KMS-11 (cell line): ENCODE results near the gene EBLN2.

Source experiments
- H2AFZ ChIP-seq: fragments of 200-600 bp; sonication (generic); 2 replicates; pipeline ENCODE4 v1.6.1; 2016; ENCODE audit warnings: antibody characterized with exemption, mixed run types, low read depth
- H3K27ac ChIP-seq: fragments of 200-600 bp; sonication (generic); 2 replicates; pipeline ENCODE4 v1.6.1; 2016; ENCODE audit warnings: mild to moderate bottlenecking, mixed run types
- H3K27me3 ChIP-seq: fragments of 200-600 bp; sonication (generic); 2 replicates; pipeline ENCODE4 v1.6.1; 2017; ENCODE audit warnings: mild to moderate bottlenecking, low read depth, mixed run types, moderate library complexity; ENCODE audit not compliant: insufficient read depth
- H3K36me3 ChIP-seq: fragments of 200-600 bp; sonication (generic); 2 replicates; pipeline ENCODE4 v1.6.1; 2017; ENCODE audit warnings: mild to moderate bottlenecking, mixed run types; ENCODE audit not compliant: insufficient read depth
- H3K4me1 ChIP-seq: fragments of 200-600 bp; sonication (generic); 2 replicates; pipeline ENCODE4 v1.6.1; 2016; ENCODE audit warnings: mild to moderate bottlenecking, low read depth, mixed run types; ENCODE audit not compliant: poor library complexity, severe bottlenecking
- H3K4me2 ChIP-seq: fragments of 200-600 bp; sonication (generic); 2 replicates; pipeline ENCODE4 v1.7.0; 2016; ENCODE audit warnings: mild to moderate bottlenecking, mixed run types
- H3K4me3 ChIP-seq: fragments of 200-600 bp; sonication (generic); IDR thresholded peaks from 2 replicates; pipeline ENCODE4 v1.6.1; 2017; ENCODE audit warnings: low read depth, low read length, mixed read lengths; ENCODE audit not compliant: insufficient read depth
- H3K79me2 ChIP-seq: fragments of 200-600 bp; sonication (generic); 2 replicates; pipeline ENCODE4 v1.6.1; 2016; ENCODE audit warnings: low read depth, mixed run types; ENCODE audit not compliant: insufficient read depth
- H3K9ac ChIP-seq: fragments of 200-600 bp; sonication (generic); 2 replicates; pipeline ENCODE4 v1.6.1; 2016; ENCODE audit warnings: mild to moderate bottlenecking, mixed run types
- H4K20me1 ChIP-seq: fragments of 200-600 bp; sonication (generic); 2 replicates; pipeline ENCODE4 v1.6.1; 2016; ENCODE audit warnings: mild to moderate bottlenecking, mixed run types; ENCODE audit not compliant: insufficient read depth
- CTCF ChIP-seq: fragments of 200-600 bp; sonication (generic); conservative IDR thresholded peaks from 2 replicates; pipeline ENCODE4 v1.6.1; 2017; ENCODE audit warnings: low read depth, mild to moderate bottlenecking, antibody characterized with exemption, low read length, moderate library complexity, mixed read lengths

Gene EBLN2

GRCh38 chr3:73052857-73053256, 8.6 kb upstream of the EBLN2 start:
- Histone ChIP-seq H3K36me3 (no peaks in the 10 kb centered on the region), H3K27ac (no peak overlapping the region), H3K79me2 (peaks cover 28% of the 10 kb centered on the region; the same call in 1 of the 2 replicates), H3K4me3 (no peak overlapping the region), H3K27me3 (no peaks in the 10 kb centered on the region), H3K4me2 (no peak overlapping the region), H4K20me1 (0 out of 2 replicates have a peak, but pooled peaks cover 15% of the 10 kb centered on the region), H3K9ac (no peak overlapping the region), H3K4me1 (peaks cover 5% of the 10 kb centered on the region), H2AFZ (no peak overlapping the region)
- no peak for TF ChIP-seq CTCF

- H4K20me1 ChIP-seq: peaks cover 21% of the 10 kb centered on the region; the same call in 1 of the 2 replicates
- H3K4me2 ChIP-seq: no peak overlapping the region
- H3K36me3 ChIP-seq: no peaks in the 10 kb centered on the region
- peaks cover 20% of the 10 kb centered on the region; the same call in 1 of the 2 replicates for H3K79me2 ChIP-seq
- no peak for TF ChIP-seq CTCF
- no peak overlapping the region for H3K9ac ChIP-seq
- no peaks in the 10 kb centered on the region for H3K27me3 ChIP-seq
- H3K4me3 ChIP-seq: no peak overlapping the region
- H3K27ac ChIP-seq: no peak overlapping the region
- no peak overlapping the region for H2AFZ ChIP-seq
- H3K4me1 ChIP-seq: no peaks in the 10 kb centered on the region
Observed at GRCh38 chr3:73055583-73055982, 5.9 kb upstream of the EBLN2 start.

- no peaks in the 10 kb centered on the region for H3K27me3 ChIP-seq
- peaks cover 19% of the 10 kb centered on the region; the same call in 1 of the 2 replicates for H3K79me2 ChIP-seq
- H3K4me1 ChIP-seq: no peaks in the 10 kb centered on the region
- H2AFZ ChIP-seq: no peak overlapping the region
- peaks cover 21% of the 10 kb centered on the region; the same call in 1 of the 2 replicates for H4K20me1 ChIP-seq
- no peak overlapping the region for H3K9ac ChIP-seq
- no peak overlapping the region for H3K4me2 ChIP-seq
- H3K27ac ChIP-seq: no peak overlapping the region
- peak; percentile 26; the same call in 1 of the 2 replicates for TF ChIP-seq CTCF
- no peaks in the 10 kb centered on the region for H3K36me3 ChIP-seq
- no peak overlapping the region for H3K4me3 ChIP-seq
Observed at GRCh38 chr3:73056014-73056844, 5.2 kb upstream of the EBLN2 start.

GRCh38 chr3:73056845-73057150, 4.7 kb upstream of the EBLN2 start:
- Histone ChIP-seq H3K79me2 (peaks cover 17% of the 10 kb centered on the region; the same call in 1 of the 2 replicates), H3K27ac (no peak overlapping the region), H3K9ac (no peak overlapping the region), H2AFZ (no peak overlapping the region), H3K4me3 (no peak overlapping the region), H4K20me1 (peaks cover 21% of the 10 kb centered on the region; the same call in 1 of the 2 replicates), H3K4me2 (no peak overlapping the region), H3K36me3 (no peaks in the 10 kb centered on the region), H3K27me3 (no peaks in the 10 kb centered on the region), H3K4me1 (no peaks in the 10 kb centered on the region)
- no peak for TF ChIP-seq CTCF
